Measurements from ENCODE around the gene PRDM8. TPM values are rescaled to one million over a fixed set of nuclear protein-coding genes. Genes with fewer than 3 reads are reported as not detected.

Gene PRDM8
- total RNA-seq, 4 donors from 2014 or later = 4.5 to 13.1 (median 12.6) TPM

- intact Hi-C loops (cut with DNase I; ENCODE audit: low total_unique reads) = loop anchor here (5.0 kb wide), 1 partner anchor 1263 kb away; no protein-coding TSS in a partner anchor
- Histone ChIP-seq H3K27ac (no peak overlapping the region), H3K36me3 (no peaks in the 10 kb centered on the region), H3K4me3 (no peak overlapping the region), H3K27me3 (peaks cover 0 to 4% of the 10 kb centered on the region in 2 donors), H3K4me1 (no peaks in the 10 kb centered on the region), H3K9me3 (no peaks in the 10 kb centered on the region)
- no peak for DNase-seq
- no peak for TF ChIP-seq POLR2A (IDR thresholded peaks at IDR 0.05)
- TF ChIP-seq, protein P1, sequence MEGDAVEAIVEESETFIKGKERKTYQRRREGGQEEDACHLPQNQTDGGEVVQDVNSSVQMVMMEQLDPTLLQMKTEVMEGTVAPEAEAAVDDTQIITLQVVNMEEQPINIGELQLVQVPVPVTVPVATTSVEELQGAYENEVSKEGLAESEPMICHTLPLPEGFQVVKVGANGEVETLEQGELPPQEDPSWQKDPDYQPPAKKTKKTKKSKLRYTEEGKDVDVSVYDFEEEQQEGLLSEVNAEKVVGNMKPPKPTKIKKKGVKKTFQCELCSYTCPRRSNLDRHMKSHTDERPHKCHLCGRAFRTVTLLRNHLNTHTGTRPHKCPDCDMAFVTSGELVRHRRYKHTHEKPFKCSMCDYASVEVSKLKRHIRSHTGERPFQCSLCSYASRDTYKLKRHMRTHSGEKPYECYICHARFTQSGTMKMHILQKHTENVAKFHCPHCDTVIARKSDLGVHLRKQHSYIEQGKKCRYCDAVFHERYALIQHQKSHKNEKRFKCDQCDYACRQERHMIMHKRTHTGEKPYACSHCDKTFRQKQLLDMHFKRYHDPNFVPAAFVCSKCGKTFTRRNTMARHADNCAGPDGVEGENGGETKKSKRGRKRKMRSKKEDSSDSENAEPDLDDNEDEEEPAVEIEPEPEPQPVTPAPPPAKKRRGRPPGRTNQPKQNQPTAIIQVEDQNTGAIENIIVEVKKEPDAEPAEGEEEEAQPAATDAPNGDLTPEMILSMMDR (IDR thresholded peaks at IDR 0.05) = peak; percentile 57 to 73 (median 66)
These were observed 18.2 kb downstream of the PRDM8 start for GRCh38 chr4:80215449-80216052.

DNA sequence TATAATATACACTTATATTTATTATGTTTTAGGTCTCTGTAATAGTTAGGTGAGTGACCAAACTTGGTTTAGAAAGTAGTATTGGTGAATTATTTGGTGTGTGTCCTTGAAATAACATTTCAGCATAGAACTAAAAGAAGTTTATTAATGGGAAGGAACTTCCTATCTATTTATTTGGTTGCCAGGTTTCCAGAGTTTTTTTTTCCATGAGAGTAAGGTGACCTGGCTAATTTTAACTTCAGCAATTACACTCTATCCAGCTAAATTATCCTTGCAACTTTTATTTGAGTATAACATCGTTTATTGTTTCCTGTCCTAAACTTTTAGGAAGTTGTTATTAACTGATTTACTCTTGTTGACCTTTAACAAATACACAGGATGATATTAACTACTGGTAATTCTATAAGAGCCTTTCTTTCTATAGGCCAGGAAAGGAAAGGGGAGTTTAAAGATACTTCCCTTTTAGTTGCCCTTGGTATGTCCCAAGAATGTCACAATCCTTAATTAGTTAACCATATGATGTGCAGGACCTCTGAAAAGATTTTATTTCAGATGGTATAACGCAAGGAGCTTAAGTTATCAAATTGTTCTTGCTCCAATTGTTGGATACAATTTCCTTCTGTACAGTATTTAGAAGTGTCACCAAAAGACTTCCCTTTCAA, 18.9 kb downstream of the PRDM8 start:
- Histone ChIP-seq H3K27me3 (peaks cover 0 to 4% of the 10 kb centered on the region in 2 donors), H3K4me1 (no peaks in the 10 kb centered on the region), H3K4me3 (no peak overlapping the region), H3K9me3 (no peaks in the 10 kb centered on the region), H3K27ac (no peak overlapping the region), H3K36me3 (no peaks in the 10 kb centered on the region)
- intact Hi-C loops (cut with DNase I; ENCODE audit: low total_unique reads) = loop anchor here (5.0 kb wide), 1 partner anchor 1264 kb away; no protein-coding TSS in a partner anchor
- TF ChIP-seq, protein P1 (IDR thresholded peaks at IDR 0.05) = no peak
- no peak for TF ChIP-seq POLR2A (IDR thresholded peaks at IDR 0.05)
- no peak for DNase-seq

- DNase-seq = no peak
- H3K27me3 ChIP-seq = peaks cover 0 to 4% of the 10 kb centered on the region in 2 donors
- H3K9me3 ChIP-seq = no peaks in the 10 kb centered on the region
- H3K4me3 ChIP-seq = no peak overlapping the region
- no peak overlapping the region for H3K27ac ChIP-seq
- no peaks in the 10 kb centered on the region for H3K36me3 ChIP-seq
- no peak for TF ChIP-seq POLR2A (IDR thresholded peaks at IDR 0.05)
- TF ChIP-seq, protein P1 (IDR thresholded peaks at IDR 0.05) = no peak
- H3K4me1 ChIP-seq = no peaks in the 10 kb centered on the region
- intact Hi-C loops (cut with DNase I; ENCODE audit: low total_unique reads) = loop anchor here (5.0 kb wide), 1 partner anchor 1267 kb away; no protein-coding TSS in a partner anchor
These were observed 22.2 kb downstream of the PRDM8 start for GRCh38 chr4:80219301-80220025.

DNA sequence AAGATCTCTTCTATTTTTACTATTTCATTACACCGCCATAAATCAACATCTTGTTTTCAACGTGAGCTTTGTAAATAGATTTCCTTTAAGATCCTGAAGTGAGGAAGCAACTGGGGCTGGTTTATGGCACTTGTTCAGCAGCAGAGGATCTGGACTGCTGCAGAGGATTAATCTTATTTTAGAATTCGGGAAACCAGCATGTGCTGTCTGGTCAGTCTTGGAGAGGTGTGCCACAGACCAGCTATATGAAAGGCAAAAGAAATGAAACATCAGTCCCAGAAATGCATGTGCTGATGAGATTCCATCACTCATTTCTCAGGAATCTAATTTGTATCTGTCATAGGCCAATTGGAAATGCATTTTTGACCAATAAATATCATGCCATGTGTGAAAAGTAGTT, 23.4 kb downstream of the PRDM8 start:
- no peak for DNase-seq
- H3K9me3 ChIP-seq = no peaks in the 10 kb centered on the region
- H3K4me3 ChIP-seq = no peak overlapping the region
- intact Hi-C loops (cut with DNase I; ENCODE audit: low total_unique reads) = no loop called here
- H3K4me1 ChIP-seq = no peaks in the 10 kb centered on the region
- no peaks in the 10 kb centered on the region for H3K36me3 ChIP-seq
- TF ChIP-seq POLR2A (IDR thresholded peaks at IDR 0.05) = no peak
- H3K27me3 ChIP-seq = peaks cover 0 to 4% of the 10 kb centered on the region in 2 donors
- no peak overlapping the region for H3K27ac ChIP-seq

DNA sequence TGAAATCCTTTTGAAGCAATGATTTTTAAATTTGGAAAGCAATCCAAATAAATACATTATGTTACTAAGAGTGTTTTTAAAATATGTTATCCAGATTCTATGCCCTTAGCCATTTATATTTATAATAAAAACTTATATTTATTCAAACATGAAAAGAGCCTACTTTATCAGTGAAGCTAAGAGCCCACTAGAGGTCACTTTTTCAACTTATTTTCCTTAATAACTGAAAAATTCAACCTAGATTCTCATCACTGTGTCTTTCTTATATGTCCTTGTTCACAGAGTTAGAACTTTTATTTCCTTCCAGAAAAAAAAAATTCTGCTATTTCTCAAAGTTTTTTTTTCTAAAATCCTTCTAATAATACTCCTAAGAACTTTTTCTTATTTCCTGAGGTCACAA, 23.9 kb downstream of the PRDM8 start:
- no peaks in the 10 kb centered on the region for H3K4me1 ChIP-seq
- no peaks in the 10 kb centered on the region for H3K36me3 ChIP-seq
- no peak for DNase-seq
- no peaks in the 10 kb centered on the region for H3K9me3 ChIP-seq
- intact Hi-C loops (cut with DNase I; ENCODE audit: low total_unique reads) = no loop called here
- H3K4me3 ChIP-seq = no peak overlapping the region
- H3K27me3 ChIP-seq = peaks cover 0 to 4% of the 10 kb centered on the region in 2 donors
- TF ChIP-seq, protein P1 (IDR thresholded peaks at IDR 0.05) = peak in 1 of 4 experiments; percentile 13
- TF ChIP-seq POLR2A (IDR thresholded peaks at IDR 0.05) = no peak
- H3K27ac ChIP-seq = no peak overlapping the region

All from uterus (tissue), 4 donors.